Measurements from ENCODE around the gene KLHL33. TPM values are rescaled to one million over a fixed set of nuclear protein-coding genes. Genes with fewer than 3 reads are reported as not detected.
"Not testable (repeated sequence)": the region's sequence is repeated elsewhere in the genome, so short reads cannot be mapped to it uniquely, and the experiment has no call there.

Gene KLHL33
- total and polyA plus RNA-seq, 8 donors, result 0.20 to 0.39 (median 0.29) TPM

DNA sequence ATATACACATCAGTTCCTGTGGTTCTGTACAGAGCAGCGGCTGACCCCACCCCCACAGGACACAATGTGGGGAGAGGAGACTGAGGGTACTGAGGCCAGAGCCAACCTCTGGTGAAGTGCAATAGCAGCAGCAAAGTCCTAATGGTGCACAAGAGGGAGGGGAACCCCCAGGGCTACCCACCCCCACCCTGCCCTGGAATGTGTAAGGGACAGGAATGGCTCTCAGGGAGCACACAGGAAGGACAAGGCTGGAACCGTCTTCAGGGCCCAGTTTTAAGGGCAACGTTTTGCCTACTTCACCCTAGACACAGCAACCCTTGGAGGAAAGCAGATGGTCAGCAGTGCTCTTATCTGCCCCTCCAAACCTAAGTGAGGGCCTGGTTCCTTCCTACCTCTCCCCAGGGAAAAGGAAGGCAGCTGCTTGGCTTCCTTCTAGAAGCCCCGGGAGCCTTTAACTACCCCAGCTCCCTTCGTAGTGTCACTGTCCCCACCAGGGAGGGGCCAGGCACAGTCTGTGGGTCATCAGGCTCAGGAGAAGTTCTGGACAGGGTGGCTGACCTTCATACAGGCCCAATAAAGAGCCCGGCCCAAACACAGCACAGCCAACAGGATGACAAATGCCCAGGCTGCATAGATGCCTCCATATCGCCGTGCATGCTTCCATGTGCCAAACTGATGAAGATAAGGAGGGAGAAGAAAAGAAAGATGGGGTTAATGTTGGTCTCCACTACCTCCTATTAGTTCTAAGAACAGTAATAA, 22.2 kb upstream of the KLHL33 start:
- no peak for ATAC-seq
- Histone ChIP-seq H3K36me3 (peaks cover 0 to 34% of the 10 kb centered on the region in 2 donors), H3K27me3 (no peaks in the 10 kb centered on the region), H3K27ac (peak overlapping the region in 1 of 2 donors; percentile 39), H3K4me1 (peaks cover 29 to 66% of the 10 kb centered on the region in 2 donors), H3K4me3 (no peak overlapping the region), H3K9me3 (no peaks in the 10 kb centered on the region)
- TF ChIP-seq, protein P1, sequence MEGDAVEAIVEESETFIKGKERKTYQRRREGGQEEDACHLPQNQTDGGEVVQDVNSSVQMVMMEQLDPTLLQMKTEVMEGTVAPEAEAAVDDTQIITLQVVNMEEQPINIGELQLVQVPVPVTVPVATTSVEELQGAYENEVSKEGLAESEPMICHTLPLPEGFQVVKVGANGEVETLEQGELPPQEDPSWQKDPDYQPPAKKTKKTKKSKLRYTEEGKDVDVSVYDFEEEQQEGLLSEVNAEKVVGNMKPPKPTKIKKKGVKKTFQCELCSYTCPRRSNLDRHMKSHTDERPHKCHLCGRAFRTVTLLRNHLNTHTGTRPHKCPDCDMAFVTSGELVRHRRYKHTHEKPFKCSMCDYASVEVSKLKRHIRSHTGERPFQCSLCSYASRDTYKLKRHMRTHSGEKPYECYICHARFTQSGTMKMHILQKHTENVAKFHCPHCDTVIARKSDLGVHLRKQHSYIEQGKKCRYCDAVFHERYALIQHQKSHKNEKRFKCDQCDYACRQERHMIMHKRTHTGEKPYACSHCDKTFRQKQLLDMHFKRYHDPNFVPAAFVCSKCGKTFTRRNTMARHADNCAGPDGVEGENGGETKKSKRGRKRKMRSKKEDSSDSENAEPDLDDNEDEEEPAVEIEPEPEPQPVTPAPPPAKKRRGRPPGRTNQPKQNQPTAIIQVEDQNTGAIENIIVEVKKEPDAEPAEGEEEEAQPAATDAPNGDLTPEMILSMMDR (IDR thresholded peaks at IDR 0.05), result no peak
- no peak for DNase-seq
- intact Hi-C loops (cut with DNase I), result no loop called here

DNA sequence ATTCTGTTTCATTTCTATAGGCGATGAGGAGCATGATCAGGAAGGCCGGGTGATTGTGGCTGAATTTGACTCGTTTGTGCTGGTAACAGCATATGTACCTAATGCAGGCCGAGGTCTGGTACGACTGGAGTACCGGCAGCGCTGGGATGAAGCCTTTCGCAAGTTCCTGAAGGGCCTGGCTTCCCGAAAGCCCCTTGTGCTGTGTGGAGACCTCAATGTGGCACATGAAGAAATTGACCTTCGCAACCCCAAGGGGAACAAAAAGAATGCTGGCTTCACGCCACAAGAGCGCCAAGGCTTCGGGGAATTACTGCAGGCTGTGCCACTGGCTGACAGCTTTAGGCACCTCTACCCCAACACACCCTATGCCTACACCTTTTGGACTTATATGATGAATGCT, 21.0 kb upstream of the KLHL33 start:
- TF ChIP-seq, protein P1 (IDR thresholded peaks at IDR 0.05), result no peak
- peaks cover 0 to 41% of the 10 kb centered on the region in 2 donors for H3K36me3 ChIP-seq
- no peaks in the 10 kb centered on the region for H3K27me3 ChIP-seq
- peaks cover 29 to 62% of the 10 kb centered on the region in 2 donors for H3K4me1 ChIP-seq
- H3K27ac ChIP-seq, result peak overlapping the region in 1 of 2 donors; percentile 39
- H3K9me3 ChIP-seq, result no peaks in the 10 kb centered on the region
- H3K4me3 ChIP-seq, result peak overlapping the region in 1 of 2 donors; percentile 93
- DNase-seq, result no peak
- intact Hi-C loops (cut with DNase I), result no loop called here
- ATAC-seq, result no peak

GRCh38 chr14:20455355-20456300, 19.7 kb upstream of the KLHL33 start:
- no peaks in the 10 kb centered on the region for H3K9me3 ChIP-seq
- peaks cover 0 to 55% of the 10 kb centered on the region in 2 donors for H3K36me3 ChIP-seq
- ATAC-seq (peak; percentile 69), DNase-seq (no peak)
- H3K4me3 ChIP-seq, result peak overlapping the region; percentile 56 to 93
- TF ChIP-seq, protein P1 (IDR thresholded peaks at IDR 0.05), result no peak
- H3K27ac ChIP-seq, result peak overlapping the region; percentile 90 to 96
- no peaks in the 10 kb centered on the region for H3K27me3 ChIP-seq
- H3K4me1 ChIP-seq, result peaks cover 28 to 62% of the 10 kb centered on the region in 2 donors
- intact Hi-C loops (cut with DNase I), result no loop called here

- intact Hi-C loops (cut with DNase I), result no loop called here
- DNase-seq (peak; percentile 97 to 100 (median 99)), ATAC-seq (peak; percentile 93)
- H3K36me3 ChIP-seq, result peaks cover 0 to 64% of the 10 kb centered on the region in 2 donors
- peak within 1 kb of the TSS; percentile 90 to 96 for H3K27ac ChIP-seq
- peaks cover 19 to 53% of the 10 kb centered on the region in 2 donors for H3K4me1 ChIP-seq
- no peaks in the 10 kb centered on the region for H3K9me3 ChIP-seq
- peak within 1 kb of the TSS; percentile 56 to 93 for H3K4me3 ChIP-seq
- H3K27me3 ChIP-seq, result no peaks in the 10 kb centered on the region
- TF ChIP-seq, protein P1 (IDR thresholded peaks at IDR 0.05), result no peak
These were observed 18.8 kb upstream of the KLHL33 start, which contains the start of the genes APEX1 and OSGEP for GRCh38 chr14:20454516-20455354. APEX1 (plus strand) TSS chr14:20455226; CDS start chr14:20455646, 420 bp downstream. OSGEP (minus strand) TSS chr14:20454812; CDS start chr14:20454683, 129 bp downstream.

DNA sequence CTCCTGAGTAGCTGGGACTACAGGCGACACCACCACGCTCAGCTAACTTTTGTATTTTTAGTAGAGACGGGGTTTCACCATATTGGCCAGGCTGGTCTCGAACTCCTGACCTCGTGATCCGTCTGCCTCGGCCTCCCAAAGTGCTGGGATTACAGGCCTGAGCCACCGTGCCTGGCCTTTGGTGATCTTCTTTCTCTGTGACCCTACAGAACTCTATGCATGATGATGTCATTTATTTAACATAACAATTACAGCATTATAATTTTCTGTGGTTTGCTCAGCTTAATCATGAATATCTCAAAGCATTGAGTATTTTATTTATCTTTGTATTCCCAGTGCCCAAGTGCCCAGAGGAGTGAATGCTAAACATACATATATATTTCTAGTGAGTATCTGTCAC, 16.9 kb upstream of the KLHL33 start:
- H3K9me3 ChIP-seq; H3K4me3 ChIP-seq; H3K27me3 ChIP-seq; intact Hi-C loops (cut with DNase I); H3K27ac ChIP-seq; DNase-seq; ATAC-seq: not testable (repeated sequence)
- H3K4me1 ChIP-seq, result peaks cover 18 to 35% of the 10 kb centered on the region in 2 donors
- H3K36me3 ChIP-seq, result peaks cover 0 to 64% of the 10 kb centered on the region in 2 donors

All from left lung (tissue), 10 donors.